ENCODE results near the gene LIN7B. TPM values are rescaled to one million over a fixed set of nuclear protein-coding genes. Genes with fewer than 3 reads are reported as not detected.

LIN7B gene
- total RNA-seq, 4 donors from 2014 or later, result 6.6 to 9.0 (median 7.1) TPM; not detected in 1

- no peak for TF ChIP-seq CTCF (IDR thresholded peaks at IDR 0.05; ENCODE audit: low read depth)
These were observed 6.3 kb upstream of the LIN7B start for GRCh38 chr19:49107625-49108459.

GRCh38 chr19:49109051-49109450, 5.1 kb upstream of the LIN7B start:
- no peak for TF ChIP-seq CTCF (IDR thresholded peaks at IDR 0.05; ENCODE audit: low read depth)

GRCh38 chr19:49109569-49110233, 4.5 kb upstream of the LIN7B start:
- no peak for TF ChIP-seq CTCF (IDR thresholded peaks at IDR 0.05; ENCODE audit: low read depth)

GRCh38 chr19:49110567-49110966, 3.6 kb upstream of the LIN7B start:
- no peak for TF ChIP-seq CTCF (IDR thresholded peaks at IDR 0.05; ENCODE audit: low read depth)

- TF ChIP-seq CTCF (IDR thresholded peaks at IDR 0.05; ENCODE audit: low read depth), result no peak
These were observed 2.8 kb upstream of the LIN7B start for GRCh38 chr19:49111218-49111998.

GRCh38 chr19:49114630-49115363, 627 bp downstream of the LIN7B start:
- no peak for TF ChIP-seq CTCF (IDR thresholded peaks at IDR 0.05; ENCODE audit: low read depth)

Data from subcutaneous adipose tissue (tissue), 4 donors.